ENCODE measurements around the gene DUOX1.

GRCh38 chr15:45113380-45113990 is 16.3 kb upstream of the DUOX1 start:
- TF ChIP-seq POLR2AphosphoS5 (IDR thresholded peaks at IDR 0.05; ENCODE audit: low read depth, low read length) = no peak
- TF ChIP-seq MXI1 (IDR thresholded peaks at IDR 0.05; ENCODE audit: low read depth, low read length) = no peak
- TF ChIP-seq, protein P1, sequence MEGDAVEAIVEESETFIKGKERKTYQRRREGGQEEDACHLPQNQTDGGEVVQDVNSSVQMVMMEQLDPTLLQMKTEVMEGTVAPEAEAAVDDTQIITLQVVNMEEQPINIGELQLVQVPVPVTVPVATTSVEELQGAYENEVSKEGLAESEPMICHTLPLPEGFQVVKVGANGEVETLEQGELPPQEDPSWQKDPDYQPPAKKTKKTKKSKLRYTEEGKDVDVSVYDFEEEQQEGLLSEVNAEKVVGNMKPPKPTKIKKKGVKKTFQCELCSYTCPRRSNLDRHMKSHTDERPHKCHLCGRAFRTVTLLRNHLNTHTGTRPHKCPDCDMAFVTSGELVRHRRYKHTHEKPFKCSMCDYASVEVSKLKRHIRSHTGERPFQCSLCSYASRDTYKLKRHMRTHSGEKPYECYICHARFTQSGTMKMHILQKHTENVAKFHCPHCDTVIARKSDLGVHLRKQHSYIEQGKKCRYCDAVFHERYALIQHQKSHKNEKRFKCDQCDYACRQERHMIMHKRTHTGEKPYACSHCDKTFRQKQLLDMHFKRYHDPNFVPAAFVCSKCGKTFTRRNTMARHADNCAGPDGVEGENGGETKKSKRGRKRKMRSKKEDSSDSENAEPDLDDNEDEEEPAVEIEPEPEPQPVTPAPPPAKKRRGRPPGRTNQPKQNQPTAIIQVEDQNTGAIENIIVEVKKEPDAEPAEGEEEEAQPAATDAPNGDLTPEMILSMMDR (IDR thresholded peaks at IDR 0.05) = no peak
- no peak for TF ChIP-seq MEF2A (IDR thresholded peaks at IDR 0.05; ENCODE audit: borderline replicate concordance, low read depth)
- TF ChIP-seq, protein P2, sequence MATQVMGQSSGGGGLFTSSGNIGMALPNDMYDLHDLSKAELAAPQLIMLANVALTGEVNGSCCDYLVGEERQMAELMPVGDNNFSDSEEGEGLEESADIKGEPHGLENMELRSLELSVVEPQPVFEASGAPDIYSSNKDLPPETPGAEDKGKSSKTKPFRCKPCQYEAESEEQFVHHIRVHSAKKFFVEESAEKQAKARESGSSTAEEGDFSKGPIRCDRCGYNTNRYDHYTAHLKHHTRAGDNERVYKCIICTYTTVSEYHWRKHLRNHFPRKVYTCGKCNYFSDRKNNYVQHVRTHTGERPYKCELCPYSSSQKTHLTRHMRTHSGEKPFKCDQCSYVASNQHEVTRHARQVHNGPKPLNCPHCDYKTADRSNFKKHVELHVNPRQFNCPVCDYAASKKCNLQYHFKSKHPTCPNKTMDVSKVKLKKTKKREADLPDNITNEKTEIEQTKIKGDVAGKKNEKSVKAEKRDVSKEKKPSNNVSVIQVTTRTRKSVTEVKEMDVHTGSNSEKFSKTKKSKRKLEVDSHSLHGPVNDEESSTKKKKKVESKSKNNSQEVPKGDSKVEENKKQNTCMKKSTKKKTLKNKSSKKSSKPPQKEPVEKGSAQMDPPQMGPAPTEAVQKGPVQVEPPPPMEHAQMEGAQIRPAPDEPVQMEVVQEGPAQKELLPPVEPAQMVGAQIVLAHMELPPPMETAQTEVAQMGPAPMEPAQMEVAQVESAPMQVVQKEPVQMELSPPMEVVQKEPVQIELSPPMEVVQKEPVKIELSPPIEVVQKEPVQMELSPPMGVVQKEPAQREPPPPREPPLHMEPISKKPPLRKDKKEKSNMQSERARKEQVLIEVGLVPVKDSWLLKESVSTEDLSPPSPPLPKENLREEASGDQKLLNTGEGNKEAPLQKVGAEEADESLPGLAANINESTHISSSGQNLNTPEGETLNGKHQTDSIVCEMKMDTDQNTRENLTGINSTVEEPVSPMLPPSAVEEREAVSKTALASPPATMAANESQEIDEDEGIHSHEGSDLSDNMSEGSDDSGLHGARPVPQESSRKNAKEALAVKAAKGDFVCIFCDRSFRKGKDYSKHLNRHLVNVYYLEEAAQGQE (IDR thresholded peaks at IDR 0.05; ENCODE audit: low read depth, low read length) = no peak
- no peak for TF ChIP-seq USF1 (IDR thresholded peaks at IDR 0.05; ENCODE audit: borderline replicate concordance, low read depth)
- no peak for TF ChIP-seq EP300 (IDR thresholded peaks at IDR 0.05; ENCODE audit: borderline replicate concordance in 1 of 2, low read depth in 1 of 2, low read length in 1 of 2)
- no peak for TF ChIP-seq SMC3 (IDR thresholded peaks at IDR 0.05; ENCODE audit: low read depth, low read length)
- TF ChIP-seq RAD21 (IDR thresholded peaks at IDR 0.05; ENCODE audit: low read length) = no peak
- no peak for TF ChIP-seq FOXJ3 (CRISPR knock-in tag; IDR thresholded peaks at IDR 0.05)
